ENCODE data around the gene CD96. TPM values are rescaled to one million over a fixed set of nuclear protein-coding genes. Genes with fewer than 3 reads are reported as not detected.

The CD96 gene
- total and polyA plus RNA-seq, 2 experiments from 2014 or later = 0.91 TPM; not detected in 1

DNA sequence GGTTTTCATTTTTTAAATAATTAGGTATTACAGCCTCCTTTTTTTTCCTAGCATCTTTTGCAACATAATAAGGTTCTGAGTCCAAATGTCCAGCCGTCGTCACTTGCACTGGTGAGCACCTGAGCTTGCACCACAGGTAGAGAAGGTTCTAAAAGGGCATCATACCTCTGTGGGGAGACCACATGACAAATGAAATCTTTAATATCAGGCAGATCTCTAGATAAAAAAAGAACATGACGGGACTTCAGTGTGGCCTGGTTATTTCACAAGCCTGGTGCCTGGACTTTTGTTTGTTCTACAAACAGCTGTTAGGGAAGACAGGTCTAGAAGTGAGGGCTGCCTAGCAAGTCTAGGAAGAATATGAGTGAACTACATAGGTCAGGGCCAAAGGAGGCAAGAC is 49.6 kb downstream of the CD96 start (continued):
- TF ChIP-seq, protein P1, sequence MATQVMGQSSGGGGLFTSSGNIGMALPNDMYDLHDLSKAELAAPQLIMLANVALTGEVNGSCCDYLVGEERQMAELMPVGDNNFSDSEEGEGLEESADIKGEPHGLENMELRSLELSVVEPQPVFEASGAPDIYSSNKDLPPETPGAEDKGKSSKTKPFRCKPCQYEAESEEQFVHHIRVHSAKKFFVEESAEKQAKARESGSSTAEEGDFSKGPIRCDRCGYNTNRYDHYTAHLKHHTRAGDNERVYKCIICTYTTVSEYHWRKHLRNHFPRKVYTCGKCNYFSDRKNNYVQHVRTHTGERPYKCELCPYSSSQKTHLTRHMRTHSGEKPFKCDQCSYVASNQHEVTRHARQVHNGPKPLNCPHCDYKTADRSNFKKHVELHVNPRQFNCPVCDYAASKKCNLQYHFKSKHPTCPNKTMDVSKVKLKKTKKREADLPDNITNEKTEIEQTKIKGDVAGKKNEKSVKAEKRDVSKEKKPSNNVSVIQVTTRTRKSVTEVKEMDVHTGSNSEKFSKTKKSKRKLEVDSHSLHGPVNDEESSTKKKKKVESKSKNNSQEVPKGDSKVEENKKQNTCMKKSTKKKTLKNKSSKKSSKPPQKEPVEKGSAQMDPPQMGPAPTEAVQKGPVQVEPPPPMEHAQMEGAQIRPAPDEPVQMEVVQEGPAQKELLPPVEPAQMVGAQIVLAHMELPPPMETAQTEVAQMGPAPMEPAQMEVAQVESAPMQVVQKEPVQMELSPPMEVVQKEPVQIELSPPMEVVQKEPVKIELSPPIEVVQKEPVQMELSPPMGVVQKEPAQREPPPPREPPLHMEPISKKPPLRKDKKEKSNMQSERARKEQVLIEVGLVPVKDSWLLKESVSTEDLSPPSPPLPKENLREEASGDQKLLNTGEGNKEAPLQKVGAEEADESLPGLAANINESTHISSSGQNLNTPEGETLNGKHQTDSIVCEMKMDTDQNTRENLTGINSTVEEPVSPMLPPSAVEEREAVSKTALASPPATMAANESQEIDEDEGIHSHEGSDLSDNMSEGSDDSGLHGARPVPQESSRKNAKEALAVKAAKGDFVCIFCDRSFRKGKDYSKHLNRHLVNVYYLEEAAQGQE (IDR thresholded peaks at IDR 0.05; ENCODE audit: unreplicated experiment) = no peak

DNA sequence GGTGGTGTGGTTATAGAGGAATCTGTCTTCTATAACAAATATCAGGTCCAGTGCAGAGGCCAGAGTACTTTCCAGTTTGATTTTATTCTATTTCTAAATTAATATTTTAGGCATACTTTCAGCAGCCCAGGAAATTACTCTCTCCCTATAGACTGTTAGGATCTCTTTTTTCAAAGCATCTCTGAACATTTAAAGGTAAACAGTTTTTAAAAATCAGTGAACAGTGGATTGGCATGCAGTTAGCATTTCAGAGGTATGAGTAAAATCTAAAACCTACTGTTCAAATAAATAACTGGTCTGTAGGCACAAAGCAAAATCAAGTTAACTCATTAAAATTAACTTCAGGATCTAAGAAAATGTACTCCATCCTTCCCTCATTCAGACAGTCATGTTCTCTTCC is 50.1 kb downstream of the CD96 start:
- Mint-ChIP-seq H3K4me3 (no peak overlapping the region), H3K36me3 (ENCODE audit: low read depth) (no peaks in the 10 kb centered on the region), H3K27me3 (ENCODE audit: insufficient read depth, low read depth, poor library complexity) (peaks cover 2% of the 10 kb centered on the region), H3K4me1 (no peaks in the 10 kb centered on the region), H3K9me3 (peaks cover 7% of the 10 kb centered on the region; the same call in 1 of the 3 replicates), H3K27ac (no peak overlapping the region)
- Histone ChIP-seq H3F3A (replicated peaks; ENCODE audit: low read depth) (no peaks in the 10 kb centered on the region), H3K36me3 (ENCODE audit: insufficient read depth) (no peaks in the 10 kb centered on the region), H4K20me1 (replicated peaks; ENCODE audit: insufficient read depth) (no peaks in the 10 kb centered on the region), H3K4me2 (no peak overlapping the region), H3K4me3 (no peak overlapping the region), H3K27ac (ENCODE audit: low read depth) (no peak overlapping the region), H3K27me3 (ENCODE audit: insufficient read depth) (no peaks in the 10 kb centered on the region), H2AFZ (no peak overlapping the region), H3K9me2 (ENCODE audit: insufficient read depth) (no peaks in the 10 kb centered on the region; the same call in 1 of the 2 replicates), H3K4me1 (ENCODE audit: insufficient read depth) (no peaks in the 10 kb centered on the region), H3K79me2 (replicated peaks; ENCODE audit: insufficient read depth) (no peaks in the 10 kb centered on the region)
- DNase-seq (ENCODE audit: low spot score) (no peak), ATAC-seq (no peak)
- TF ChIP-seq POLR2AphosphoS5 (IDR thresholded peaks at IDR 0.05; ENCODE audit: low read depth) = no peak
- no peak for TF ChIP-seq NANOG (IDR thresholded peaks at IDR 0.05; ENCODE audit: borderline replicate concordance)
- no peak for TF ChIP-seq ZNF331 (CRISPR knock-in tag; IDR thresholded peaks at IDR 0.05; ENCODE audit: low read depth)
- TF ChIP-seq EZH2 (IDR thresholded peaks at IDR 0.05; ENCODE audit: low read depth, unreplicated experiment) = no peak
- TF ChIP-seq, protein P2, sequence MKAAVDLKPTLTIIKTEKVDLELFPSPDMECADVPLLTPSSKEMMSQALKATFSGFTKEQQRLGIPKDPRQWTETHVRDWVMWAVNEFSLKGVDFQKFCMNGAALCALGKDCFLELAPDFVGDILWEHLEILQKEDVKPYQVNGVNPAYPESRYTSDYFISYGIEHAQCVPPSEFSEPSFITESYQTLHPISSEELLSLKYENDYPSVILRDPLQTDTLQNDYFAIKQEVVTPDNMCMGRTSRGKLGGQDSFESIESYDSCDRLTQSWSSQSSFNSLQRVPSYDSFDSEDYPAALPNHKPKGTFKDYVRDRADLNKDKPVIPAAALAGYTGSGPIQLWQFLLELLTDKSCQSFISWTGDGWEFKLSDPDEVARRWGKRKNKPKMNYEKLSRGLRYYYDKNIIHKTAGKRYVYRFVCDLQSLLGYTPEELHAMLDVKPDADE (IDR thresholded peaks at IDR 0.05) = no peak

DNA sequence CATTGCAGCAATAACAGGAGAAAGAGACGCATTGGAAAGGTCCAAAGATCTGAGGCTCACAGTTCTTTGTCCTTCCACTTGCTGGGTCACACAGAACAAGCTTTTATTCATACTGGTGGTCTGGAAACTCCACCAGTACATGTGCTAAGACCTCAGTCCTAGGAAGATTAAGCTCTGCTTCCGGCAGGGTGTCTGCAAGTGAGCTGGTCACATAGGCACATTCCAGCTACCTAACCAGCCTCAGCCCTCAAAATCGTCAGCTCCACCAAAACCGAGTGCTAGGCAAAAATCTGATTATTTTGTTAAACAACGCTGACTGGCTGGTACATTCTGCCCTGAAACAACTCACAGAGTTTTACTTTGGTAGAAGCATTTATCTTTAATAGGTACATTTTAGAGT is 50.9 kb downstream of the CD96 start:
- peaks cover 2% of the 10 kb centered on the region for H3K27me3 Mint-ChIP-seq (ENCODE audit: insufficient read depth, low read depth, poor library complexity)
- H3K4me3 Mint-ChIP-seq = no peak overlapping the region
- Histone ChIP-seq H3K36me3 (ENCODE audit: insufficient read depth) (no peaks in the 10 kb centered on the region), H3K27me3 (ENCODE audit: insufficient read depth) (no peaks in the 10 kb centered on the region), H3F3A (replicated peaks; ENCODE audit: low read depth) (no peaks in the 10 kb centered on the region), H4K20me1 (replicated peaks; ENCODE audit: insufficient read depth) (no peaks in the 10 kb centered on the region), H3K9me2 (ENCODE audit: insufficient read depth) (no peaks in the 10 kb centered on the region; the same call in 1 of the 2 replicates), H2AFZ (no peak overlapping the region), H3K27ac (ENCODE audit: low read depth) (no peak overlapping the region), H3K4me2 (no peak overlapping the region), H3K4me1 (ENCODE audit: insufficient read depth) (no peaks in the 10 kb centered on the region), H3K79me2 (replicated peaks; ENCODE audit: insufficient read depth) (no peaks in the 10 kb centered on the region), H3K4me3 (no peak overlapping the region)
- H3K27ac Mint-ChIP-seq = no peak overlapping the region
- no peaks in the 10 kb centered on the region for H3K4me1 Mint-ChIP-seq
- H3K36me3 Mint-ChIP-seq (ENCODE audit: low read depth) = no peaks in the 10 kb centered on the region
- ATAC-seq = no peak
- no peak for DNase-seq (ENCODE audit: low spot score)
- H3K9me3 Mint-ChIP-seq = peaks cover 5% of the 10 kb centered on the region; the same call in 1 of the 3 replicates
- TF ChIP-seq POLR2AphosphoS5 (IDR thresholded peaks at IDR 0.05; ENCODE audit: low read depth) (no peak), ZNF114 (CRISPR knock-in tag; IDR thresholded peaks at IDR 0.05) (no peak), ZNF331 (CRISPR knock-in tag; IDR thresholded peaks at IDR 0.05; ENCODE audit: low read depth) (no peak), JUNB (IDR thresholded peaks at IDR 0.05; ENCODE audit: unreplicated experiment) (no peak), EZH2phosphoT487 (IDR thresholded peaks at IDR 0.05; ENCODE audit: unreplicated experiment) (no peak), NANOG (IDR thresholded peaks at IDR 0.05; ENCODE audit: borderline replicate concordance) (no peak)
- TF ChIP-seq, protein P3, sequence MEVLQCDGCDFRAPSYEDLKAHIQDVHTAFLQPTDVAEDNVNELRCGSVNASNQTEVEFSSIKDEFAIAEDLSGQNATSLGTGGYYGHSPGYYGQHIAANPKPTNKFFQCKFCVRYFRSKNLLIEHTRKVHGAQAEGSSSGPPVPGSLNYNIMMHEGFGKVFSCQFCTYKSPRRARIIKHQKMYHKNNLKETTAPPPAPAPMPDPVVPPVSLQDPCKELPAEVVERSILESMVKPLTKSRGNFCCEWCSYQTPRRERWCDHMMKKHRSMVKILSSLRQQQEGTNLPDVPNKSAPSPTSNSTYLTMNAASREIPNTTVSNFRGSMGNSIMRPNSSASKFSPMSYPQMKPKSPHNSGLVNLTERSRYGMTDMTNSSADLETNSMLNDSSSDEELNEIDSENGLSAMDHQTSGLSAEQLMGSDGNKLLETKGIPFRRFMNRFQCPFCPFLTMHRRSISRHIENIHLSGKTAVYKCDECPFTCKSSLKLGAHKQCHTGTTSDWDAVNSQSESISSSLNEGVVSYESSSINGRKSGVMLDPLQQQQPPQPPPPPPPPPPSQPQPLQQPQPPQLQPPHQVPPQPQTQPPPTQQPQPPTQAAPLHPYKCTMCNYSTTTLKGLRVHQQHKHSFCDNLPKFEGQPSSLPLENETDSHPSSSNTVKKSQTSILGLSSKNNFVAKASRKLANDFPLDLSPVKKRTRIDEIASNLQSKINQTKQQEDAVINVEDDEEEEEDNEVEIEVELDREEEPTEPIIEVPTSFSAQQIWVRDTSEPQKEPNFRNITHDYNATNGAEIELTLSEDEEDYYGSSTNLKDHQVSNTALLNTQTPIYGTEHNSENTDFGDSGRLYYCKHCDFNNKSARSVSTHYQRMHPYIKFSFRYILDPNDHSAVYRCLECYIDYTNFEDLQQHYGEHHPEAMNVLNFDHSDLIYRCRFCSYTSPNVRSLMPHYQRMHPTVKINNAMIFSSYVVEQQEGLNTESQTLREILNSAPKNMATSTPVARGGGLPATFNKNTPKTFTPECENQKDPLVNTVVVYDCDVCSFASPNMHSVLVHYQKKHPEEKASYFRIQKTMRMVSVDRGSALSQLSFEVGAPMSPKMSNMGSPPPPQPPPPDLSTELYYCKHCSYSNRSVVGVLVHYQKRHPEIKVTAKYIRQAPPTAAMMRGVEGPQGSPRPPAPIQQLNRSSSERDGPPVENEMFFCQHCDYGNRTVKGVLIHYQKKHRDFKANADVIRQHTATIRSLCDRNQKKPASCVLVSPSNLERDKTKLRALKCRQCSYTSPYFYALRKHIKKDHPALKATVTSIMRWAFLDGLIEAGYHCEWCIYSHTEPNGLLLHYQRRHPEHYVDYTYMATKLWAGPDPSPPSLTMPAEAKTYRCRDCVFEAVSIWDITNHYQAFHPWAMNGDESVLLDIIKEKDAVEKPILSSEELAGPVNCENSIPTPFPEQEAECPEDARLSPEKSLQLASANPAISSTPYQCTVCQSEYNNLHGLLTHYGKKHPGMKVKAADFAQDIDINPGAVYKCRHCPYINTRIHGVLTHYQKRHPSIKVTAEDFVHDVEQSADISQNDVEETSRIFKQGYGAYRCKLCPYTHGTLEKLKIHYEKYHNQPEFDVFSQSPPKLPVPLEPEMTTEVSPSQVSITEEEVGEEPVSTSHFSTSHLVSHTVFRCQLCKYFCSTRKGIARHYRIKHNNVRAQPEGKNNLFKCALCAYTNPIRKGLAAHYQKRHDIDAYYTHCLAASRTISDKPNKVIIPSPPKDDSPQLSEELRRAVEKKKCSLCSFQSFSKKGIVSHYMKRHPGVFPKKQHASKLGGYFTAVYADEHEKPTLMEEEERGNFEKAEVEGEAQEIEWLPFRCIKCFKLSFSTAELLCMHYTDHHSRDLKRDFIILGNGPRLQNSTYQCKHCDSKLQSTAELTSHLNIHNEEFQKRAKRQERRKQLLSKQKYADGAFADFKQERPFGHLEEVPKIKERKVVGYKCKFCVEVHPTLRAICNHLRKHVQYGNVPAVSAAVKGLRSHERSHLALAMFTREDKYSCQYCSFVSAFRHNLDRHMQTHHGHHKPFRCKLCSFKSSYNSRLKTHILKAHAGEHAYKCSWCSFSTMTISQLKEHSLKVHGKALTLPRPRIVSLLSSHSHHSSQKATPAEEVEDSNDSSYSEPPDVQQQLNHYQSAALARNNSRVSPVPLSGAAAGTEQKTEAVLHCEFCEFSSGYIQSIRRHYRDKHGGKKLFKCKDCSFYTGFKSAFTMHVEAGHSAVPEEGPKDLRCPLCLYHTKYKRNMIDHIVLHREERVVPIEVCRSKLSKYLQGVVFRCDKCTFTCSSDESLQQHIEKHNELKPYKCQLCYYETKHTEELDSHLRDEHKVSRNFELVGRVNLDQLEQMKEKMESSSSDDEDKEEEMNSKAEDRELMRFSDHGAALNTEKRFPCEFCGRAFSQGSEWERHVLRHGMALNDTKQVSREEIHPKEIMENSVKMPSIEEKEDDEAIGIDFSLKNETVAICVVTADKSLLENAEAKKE (CRISPR knock-in tag; IDR thresholded peaks at IDR 0.05) = no peak

Measured in GM23338 (cell line).